ENCODE data around the gene ANXA6.

GRCh38 chr5:151084363-151084762, 73.2 kb downstream of the ANXA6 start:
- TF ChIP-seq, protein P1, sequence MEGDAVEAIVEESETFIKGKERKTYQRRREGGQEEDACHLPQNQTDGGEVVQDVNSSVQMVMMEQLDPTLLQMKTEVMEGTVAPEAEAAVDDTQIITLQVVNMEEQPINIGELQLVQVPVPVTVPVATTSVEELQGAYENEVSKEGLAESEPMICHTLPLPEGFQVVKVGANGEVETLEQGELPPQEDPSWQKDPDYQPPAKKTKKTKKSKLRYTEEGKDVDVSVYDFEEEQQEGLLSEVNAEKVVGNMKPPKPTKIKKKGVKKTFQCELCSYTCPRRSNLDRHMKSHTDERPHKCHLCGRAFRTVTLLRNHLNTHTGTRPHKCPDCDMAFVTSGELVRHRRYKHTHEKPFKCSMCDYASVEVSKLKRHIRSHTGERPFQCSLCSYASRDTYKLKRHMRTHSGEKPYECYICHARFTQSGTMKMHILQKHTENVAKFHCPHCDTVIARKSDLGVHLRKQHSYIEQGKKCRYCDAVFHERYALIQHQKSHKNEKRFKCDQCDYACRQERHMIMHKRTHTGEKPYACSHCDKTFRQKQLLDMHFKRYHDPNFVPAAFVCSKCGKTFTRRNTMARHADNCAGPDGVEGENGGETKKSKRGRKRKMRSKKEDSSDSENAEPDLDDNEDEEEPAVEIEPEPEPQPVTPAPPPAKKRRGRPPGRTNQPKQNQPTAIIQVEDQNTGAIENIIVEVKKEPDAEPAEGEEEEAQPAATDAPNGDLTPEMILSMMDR (conservative IDR thresholded peaks at IDR 0.05; ENCODE audit: low read depth, low read length): no peak
- no peak for TF ChIP-seq EZH2 (IDR thresholded peaks at IDR 0.05; ENCODE audit: borderline replicate concordance, low read depth, low read length, poor library complexity, severe bottlenecking)

Measured in A673 (cell line).